B cell (primary cell): Measurements from ENCODE around the gene FIBCD1. TPM values are rescaled to one million over a fixed set of nuclear protein-coding genes. Genes with fewer than 3 reads are reported as not detected.

ENCODE experiments used
- ATAC-seq: fragments of 200-7000 bp; cut with Tn5 transposase; one replicate; pipeline ENCODE4 v1.10.0; 2021; ENCODE audit warnings: low read depth, mild to moderate bottlenecking, moderate number of reproducible peaks, moderate library complexity
- CTCF ChIA-PET: fragments of 350-600 bp; sonication (Branson Sonifier 250); formaldehyde crosslinking; loops from one replicate; lab custom pipeline; 2021; ENCODE audit warnings: antibody characterized with exemption, inconsistent platforms; lab: Charles Lee
- POLR2A ChIA-PET: fragments of 350-600 bp; sonication (Branson Sonifier 250); formaldehyde crosslinking; loops from one replicate; lab custom pipeline; 2021; ENCODE audit warnings: antibody characterized with exemption; lab: Charles Lee
- DNase-seq: peaks from one replicate; pipeline ENCODE4 v3.0.0; 2013
- H2AFZ ChIP-seq: 2 replicates; pipeline ENCODE4 v1.6.1; 2012; ENCODE audit warnings: mild to moderate bottlenecking, low read depth, low read length; ENCODE audit not compliant: insufficient read depth, poor library complexity, severe bottlenecking
- H3K27ac ChIP-seq, 2 donors: 1 replicate in 1 of 2; 2 replicates in 1 of 2; pipeline ENCODE4 v1.5.1; 2012 to 2013; ENCODE audit warnings: low read length in 2 of 2, mild to moderate bottlenecking in 2 of 2, moderate library complexity in 1 of 2
- H3K27me3 ChIP-seq, 4 experiments: fragments of 200-600 bp in 1 of 4; sonication (generic) in 1 of 4; replicated peaks in 1 of 4; 1 replicate in 2 of 4; 2 replicates in 2 of 4; pipeline versions ENCODE4 v1.6.1 to v1.7.0; 2013 to 2016; ENCODE audit warnings: low read length in 3 of 4, mild to moderate bottlenecking in 2 of 4, mixed read lengths in 1 of 4, moderate library complexity in 1 of 4; ENCODE audit not compliant: insufficient read depth in 4 of 4, control insufficient read depth in 3 of 4; ENCODE audit errors: control extremely low read depth in 1 of 4
- H3K36me3 ChIP-seq, 2 experiments: replicated peaks in 1 of 2; 1 replicate in 1 of 2; 2 replicates in 1 of 2; pipeline versions ENCODE4 v1.6.1 to v1.7.1; 2013; ENCODE audit warnings: low read length in 1 of 2; ENCODE audit not compliant: insufficient read depth in 2 of 2, control insufficient read depth in 1 of 2; ENCODE audit errors: control extremely low read depth in 1 of 2, extremely low read depth in 1 of 2
- H3K4me1 ChIP-seq, 2 donors: fragments of 200-600 bp in 1 of 2; sonication (generic) in 1 of 2; 1 replicate in 1 of 2; 2 replicates in 1 of 2; pipeline versions ENCODE4 v1.5.1 to v1.6.1; 2013 to 2017; ENCODE audit warnings: low read length in 2 of 2; ENCODE audit not compliant: control insufficient read depth in 2 of 2, insufficient read depth in 2 of 2
- H3K4me2 ChIP-seq: replicated peaks from 2 replicates; pipeline ENCODE3; 2012; ENCODE audit warnings: mild to moderate bottlenecking, low read depth, low read length; ENCODE audit not compliant: poor library complexity, severe bottlenecking
- H3K4me3 ChIP-seq, 5 experiments: fragments of 200-600 bp in 1 of 5; sonication (generic) in 1 of 5; 1 replicate in 3 of 5; 2 replicates in 2 of 5; pipeline versions ENCODE4 v1.5.1 to v1.7.0; 2011 to 2016; ENCODE audit warnings: low read length in 4 of 5, mild to moderate bottlenecking in 4 of 5, low read depth in 2 of 5, control low read depth in 1 of 5, moderate library complexity in 1 of 5; ENCODE audit not compliant: insufficient read depth in 1 of 5; ENCODE audit errors: control extremely low read depth in 1 of 5, extremely low read depth in 1 of 5
- H3K79me2 ChIP-seq: fragments of 200-600 bp; sonication (generic); one replicate; pipeline ENCODE4 v1.6.0; 2016; ENCODE audit warnings: low read length; ENCODE audit not compliant: control insufficient read depth, insufficient read depth
- H3K9ac ChIP-seq: fragments of 200-600 bp; sonication (generic); 2 replicates; pipeline ENCODE4 v1.6.1; 2017; ENCODE audit warnings: mild to moderate bottlenecking, low read length, moderate library complexity
- H3K9me3 ChIP-seq, 3 donors: one replicate each; pipeline versions ENCODE4 v1.6.1 to v1.7.1; 2013; ENCODE audit warnings: low read length in 2 of 3; ENCODE audit not compliant: control insufficient read depth in 2 of 3, insufficient read depth in 1 of 3; ENCODE audit errors: control extremely low read depth in 1 of 3
- H4K20me1 ChIP-seq: 2 replicates; pipeline ENCODE4 v1.6.0; 2012; ENCODE audit warnings: mild to moderate bottlenecking, low read length; ENCODE audit not compliant: insufficient read depth, control insufficient read depth, poor library complexity, severe bottlenecking
- H3K27ac Mint-ChIP-seq: one replicate; pipeline ENCODE4 v1.8.0; 2021; ENCODE audit warnings: mixed read lengths
- H3K27me3 Mint-ChIP-seq: one replicate; pipeline ENCODE4 v1.8.0; 2021; ENCODE audit warnings: mixed read lengths
- H3K4me1 Mint-ChIP-seq: one replicate; pipeline ENCODE4 v1.8.0; 2021; ENCODE audit warnings: mixed read lengths
- H3K4me3 Mint-ChIP-seq: one replicate; pipeline ENCODE4 v1.8.0; 2021; ENCODE audit warnings: mixed read lengths
- H3K9me3 Mint-ChIP-seq: one replicate; pipeline ENCODE4 v1.8.0; 2022; ENCODE audit warnings: mixed read lengths; ENCODE audit not compliant: insufficient read depth
- CTCF ChIP-seq: fragments of 200-600 bp; IDR thresholded peaks from one replicate; pipeline ENCODE4 v1.8.0; 2022; ENCODE audit warnings: antibody characterized with exemption, mild to moderate bottlenecking
- EZH2 ChIP-seq: IDR thresholded peaks from 2 replicates; pipeline ENCODE4 v1.6.1; 2012; ENCODE audit warnings: borderline replicate concordance, low read depth, mild to moderate bottlenecking, moderate library complexity, low read length; ENCODE audit not compliant: insufficient read depth, poor library complexity, severe bottlenecking
- WGBS: methylation state at CpG from one replicate; pipeline ENCODE4 v1.1.5; 2013; ENCODE audit warnings: missing lambda C conversion rate; ENCODE audit not compliant: insufficient coverage; 5-methylcytosine and 5-hydroxymethylcytosine counted together
- intact Hi-C: fragments of 100-400 bp; cut with micrococcal nuclease; formaldehyde crosslinking; loops from one replicate; pipeline ENCODE4 v1.10.0; 2022
- polyA plus RNA-seq: library from polyadenylated mRNA; depleted of rRNA; stranded (reverse); fragments of >200 nt; gene quantifications from 2 replicates; pipeline ENCODE4 v1.2.3, GENCODE V29; 2012
- total RNA-seq, 2 donors: library from RNA; stranded (reverse); fragments of 120-200 nt in 1 of 2; gene quantifications; 1 replicate in 1 of 2; 2 replicates in 1 of 2; pipeline versions ENCODE4 v1.2.3 to v1.2.4, GENCODE V29; 2013 to 2022

The FIBCD1 gene
- total and polyA plus RNA-seq, 2 donors (not counting 1 experiment from before 2014, with no cell fraction given), result not detected

DNA sequence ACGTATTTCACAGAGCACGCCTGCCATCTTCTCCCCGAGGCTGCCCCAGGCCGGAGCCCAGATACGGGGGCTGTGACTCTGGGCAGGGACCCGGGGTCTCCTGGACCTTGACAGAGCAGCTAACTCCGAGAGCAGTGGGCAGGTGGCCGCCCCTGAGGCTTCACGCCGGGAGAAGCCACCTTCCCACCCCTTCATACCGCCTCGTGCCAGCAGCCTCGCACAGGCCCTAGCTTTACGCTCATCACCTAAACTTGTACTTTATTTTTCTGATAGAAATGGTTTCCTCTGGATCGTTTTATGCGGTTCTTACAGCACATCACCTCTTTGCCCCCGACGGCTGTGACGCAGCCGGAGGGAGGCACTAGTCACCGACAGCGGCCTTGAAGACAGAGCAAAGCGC is 52.1 kb downstream of the FIBCD1 start:
- CTCF ChIA-PET, result no interaction called here
- 99% methylated on average over 16 of the region's 23 CpGs for WGBS

More for the DNA sequence above, 52.1 kb downstream of the FIBCD1 start:
- Histone ChIP-seq H3K36me3 (peaks cover 0 to 46% of the 10 kb centered on the region in 2 experiments), H3K27ac (no peak overlapping the region), H3K4me1 (no peaks in the 10 kb centered on the region), H4K20me1 (no peaks in the 10 kb centered on the region), H3K79me2 (no peaks in the 10 kb centered on the region), H3K4me2 (no peak overlapping the region), H3K9me3 (no peaks in the 10 kb centered on the region), H3K27me3 (no peaks in the 10 kb centered on the region), H3K9ac (no peak overlapping the region), H3K4me3 (no peak overlapping the region), H2AFZ (no peak overlapping the region)
- no peaks in the 10 kb centered on the region for H3K4me1 Mint-ChIP-seq
- H3K27me3 Mint-ChIP-seq, result no peaks in the 10 kb centered on the region
- TF ChIP-seq CTCF (no peak), EZH2 (no peak)
- intact Hi-C loops, result no loop called here
- ATAC-seq (no peak), DNase-seq (no peak)
- POLR2A ChIA-PET, result no interaction called here
- H3K9me3 Mint-ChIP-seq, result no peaks in the 10 kb centered on the region
- no peak overlapping the region for H3K4me3 Mint-ChIP-seq
- H3K27ac Mint-ChIP-seq, result no peak overlapping the region
